HG03575 (cell line): Measurements from ENCODE around the gene CDC16.
"Not testable (repeated sequence)": the region's sequence is repeated elsewhere in the genome, so short reads cannot be mapped to it uniquely, and the experiment has no call there.

Experiments
- ATAC-seq: cut with Tn5 transposase; IDR thresholded peaks from one replicate; pipeline ENCODE4 v1.9.1; 2021; ENCODE audit not compliant: unreplicated experiment, insufficient number of reproducible peaks, low FRiP score; ENCODE audit errors: extremely low read depth

CDC16 gene

DNA sequence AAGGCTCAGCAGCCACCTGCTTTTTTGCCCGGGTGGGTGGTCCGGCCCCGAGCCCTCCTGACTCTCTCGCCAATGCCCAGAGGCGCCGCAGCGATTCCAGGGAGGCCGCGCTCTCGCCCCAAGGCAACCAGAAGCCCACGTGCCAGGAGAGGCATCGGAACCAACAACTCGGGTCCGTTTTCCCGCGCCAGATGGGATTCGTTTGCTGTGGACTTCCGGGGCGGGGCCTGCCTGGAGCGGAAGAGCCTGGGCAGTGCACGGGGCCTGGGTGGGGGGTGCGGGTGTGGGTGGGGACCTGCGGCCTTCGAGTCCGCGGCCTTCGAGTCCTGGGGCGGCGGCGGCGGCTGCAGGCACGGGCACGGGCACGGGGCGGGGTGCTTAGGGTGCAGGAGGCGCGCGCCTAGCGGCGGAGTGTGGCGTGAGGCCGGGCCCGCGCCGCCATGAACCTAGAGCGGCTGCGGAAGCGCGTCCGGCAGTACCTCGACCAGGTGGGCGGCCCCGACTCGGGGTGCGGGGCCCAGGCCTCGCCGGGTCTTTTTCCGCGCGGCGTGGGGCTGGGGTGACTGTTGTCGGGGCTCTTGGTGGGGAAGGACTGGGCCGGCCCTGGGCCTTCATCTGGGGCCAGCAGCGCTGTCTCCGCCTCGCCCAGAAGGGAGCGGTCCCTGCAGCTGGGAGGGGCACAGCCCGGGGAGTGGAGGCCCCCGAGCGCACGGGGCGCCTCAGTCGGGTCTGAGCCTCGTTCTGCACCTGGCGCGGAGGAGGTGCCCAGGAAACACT lies at the start of gene CDC16:
Gene CDC16, plus strand, starts transcription at position 253 of the 777 bp plus-strand sequence. Its CDS starts 188 bp downstream, at position 441.
- no peak for ATAC-seq

- no peak for ATAC-seq
Measured at GRCh38 chr13:114185182-114185971, 49.3 kb upstream of the CDC16 start.

- ATAC-seq: no peak
Measured at GRCh38 chr13:114194853-114195252, 39.8 kb upstream of the CDC16 start.

GRCh38 chr13:114196629-114197028 lies 38.1 kb upstream of the CDC16 start:
- ATAC-seq: no peak

GRCh38 chr13:114198556-114198955 lies 36.1 kb upstream of the CDC16 start:
- ATAC-seq: no peak

DNA sequence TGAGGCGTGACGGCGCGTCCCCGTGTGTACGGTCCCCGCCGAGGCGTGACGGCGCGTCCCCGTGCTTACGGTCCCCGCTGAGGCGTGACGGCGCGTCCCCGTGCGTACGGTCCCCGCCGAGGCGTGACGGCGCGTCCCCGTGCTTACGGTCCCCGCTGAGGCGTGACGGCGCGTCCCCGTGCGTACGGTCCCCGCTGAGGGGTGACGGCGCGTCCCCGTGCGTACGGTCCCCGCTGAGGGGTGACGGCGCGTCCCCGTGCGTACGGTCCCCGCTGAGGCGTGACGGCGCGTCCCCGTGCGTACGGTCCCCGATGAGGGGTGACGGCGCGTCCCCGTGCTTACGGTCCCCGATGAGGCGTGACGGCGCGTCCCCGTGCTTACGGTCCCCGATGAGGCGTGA lies 35.2 kb upstream of the CDC16 start:
- ATAC-seq: not testable (repeated sequence)

DNA sequence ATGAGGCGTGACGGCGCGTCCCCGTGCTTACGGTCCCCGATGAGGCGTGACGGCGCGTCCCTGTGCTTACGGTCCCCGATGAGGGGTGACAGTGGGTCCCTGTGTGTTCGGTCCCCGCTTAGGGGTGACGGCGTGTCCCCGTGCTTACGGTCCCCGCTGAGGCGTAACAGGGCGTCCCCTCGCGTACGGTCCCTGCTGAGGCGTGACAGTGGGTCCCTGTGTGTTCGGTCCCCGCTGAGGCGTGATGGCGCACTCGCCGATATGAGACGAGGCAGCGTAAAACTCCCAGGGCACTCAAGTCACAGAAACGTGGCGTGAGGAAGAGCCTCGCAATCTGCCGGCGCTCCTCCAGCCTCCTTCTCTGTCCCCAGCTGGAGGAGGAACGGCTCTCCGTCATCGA lies 34.7 kb upstream of the CDC16 start:
- no peak for ATAC-seq

- ATAC-seq: no peak
Measured at GRCh38 chr13:114200399-114200911, 34.2 kb upstream of the CDC16 start.

- ATAC-seq: no peak
Measured at GRCh38 chr13:114202581-114202980, 32.1 kb upstream of the CDC16 start.

- ATAC-seq: no peak
Measured at GRCh38 chr13:114203536-114203935, 31.2 kb upstream of the CDC16 start.

DNA sequence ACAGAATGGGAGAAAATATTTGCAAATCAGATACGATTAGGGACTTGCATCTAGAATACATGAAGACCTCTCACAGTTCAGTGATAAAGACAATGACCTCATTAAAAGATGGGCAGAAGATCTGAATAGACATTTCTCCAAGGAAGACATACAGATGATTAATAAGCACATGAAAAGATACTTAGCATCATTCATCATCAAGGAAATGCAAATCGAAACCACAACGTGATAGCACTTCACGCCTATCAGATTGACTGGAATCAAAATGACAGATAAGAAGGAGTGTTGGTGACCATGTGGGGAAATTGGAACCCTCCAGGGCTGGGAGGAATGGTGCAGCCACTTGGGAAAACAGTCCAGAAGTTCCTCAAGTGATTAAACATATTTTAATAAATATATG lies 29.8 kb upstream of the CDC16 start:
- no peak for ATAC-seq

GRCh38 chr13:114208134-114208533 lies 26.6 kb upstream of the CDC16 start:
- ATAC-seq: no peak

DNA sequence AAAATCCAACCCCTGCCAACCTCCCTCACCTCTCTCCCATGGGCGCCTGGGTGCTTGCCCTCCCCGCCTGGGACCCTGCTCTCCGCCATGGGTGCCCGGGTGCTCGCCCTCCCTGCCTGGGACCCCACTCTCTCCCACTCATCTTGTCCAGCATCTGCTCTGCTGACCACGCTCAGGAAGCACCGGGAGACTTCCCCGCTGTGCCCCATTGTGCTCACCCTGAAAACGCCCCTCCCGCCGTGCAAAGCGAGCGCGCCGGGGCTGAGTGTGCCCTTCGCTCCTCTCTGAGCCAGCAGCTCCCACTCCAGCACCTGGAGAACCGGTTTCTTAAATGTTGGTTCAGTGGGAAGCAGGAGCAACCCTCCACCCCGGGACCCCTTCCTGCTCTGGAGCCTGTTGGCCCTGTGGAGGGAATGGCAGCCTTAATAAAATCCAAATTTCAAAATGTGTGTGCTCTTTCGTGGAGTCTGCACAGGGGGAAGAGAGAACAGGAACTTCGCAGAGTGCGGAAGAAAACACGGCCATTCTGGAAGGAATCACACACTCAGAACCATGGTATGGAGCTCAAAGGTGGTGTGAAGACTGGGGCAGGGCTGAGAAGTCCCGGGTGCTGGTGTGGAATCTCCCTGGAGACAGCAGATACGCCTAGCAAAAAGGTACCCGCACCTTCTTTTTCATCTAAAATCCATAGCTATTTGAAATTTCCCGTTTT lies 23.1 kb upstream of the CDC16 start:
- ATAC-seq: no peak

GRCh38 chr13:114212158-114212495 lies 22.6 kb upstream of the CDC16 start:
- ATAC-seq: no peak

DNA sequence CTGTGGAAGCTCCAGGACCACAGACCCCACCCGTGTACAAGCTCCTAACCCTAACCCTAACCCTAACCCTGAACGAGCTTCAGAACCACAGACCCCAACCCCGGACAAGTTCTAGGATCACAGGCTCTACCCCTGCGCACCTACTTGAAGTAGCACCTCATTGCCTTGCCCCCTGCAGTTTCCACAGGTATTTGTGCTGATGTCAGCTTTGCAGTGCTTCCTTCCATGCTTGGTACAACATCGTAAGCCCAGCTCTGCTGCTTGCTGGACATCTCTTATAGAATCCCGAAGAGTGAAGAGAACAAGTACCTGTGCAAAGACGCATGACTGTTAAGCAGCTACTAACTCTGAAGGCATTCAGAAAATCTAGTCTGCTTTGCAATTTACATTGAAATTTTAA lies 20.7 kb upstream of the CDC16 start:
- no peak for ATAC-seq

DNA sequence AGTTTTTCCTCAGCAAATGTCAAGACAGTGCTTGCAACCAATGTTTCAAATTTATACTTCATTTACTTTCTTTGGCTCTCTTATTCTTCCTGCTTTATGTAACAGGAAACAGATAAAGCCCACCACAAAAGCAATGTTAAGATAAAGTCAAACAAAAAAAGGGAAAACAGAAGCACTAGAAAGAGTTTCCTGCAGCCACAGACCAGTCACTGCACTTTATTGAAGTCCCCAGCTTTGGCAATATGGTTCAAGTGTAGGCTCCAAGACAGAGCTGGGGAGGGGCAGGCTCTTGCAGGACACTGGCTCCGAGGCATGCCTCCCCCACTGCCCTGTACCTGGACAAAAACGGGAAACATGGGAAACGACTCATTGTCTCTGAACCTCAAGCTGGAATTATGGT lies 15.3 kb upstream of the CDC16 start:
- no peak for ATAC-seq

- ATAC-seq: no peak
Measured at GRCh38 chr13:114222461-114222968, 12.2 kb upstream of the CDC16 start.

DNA sequence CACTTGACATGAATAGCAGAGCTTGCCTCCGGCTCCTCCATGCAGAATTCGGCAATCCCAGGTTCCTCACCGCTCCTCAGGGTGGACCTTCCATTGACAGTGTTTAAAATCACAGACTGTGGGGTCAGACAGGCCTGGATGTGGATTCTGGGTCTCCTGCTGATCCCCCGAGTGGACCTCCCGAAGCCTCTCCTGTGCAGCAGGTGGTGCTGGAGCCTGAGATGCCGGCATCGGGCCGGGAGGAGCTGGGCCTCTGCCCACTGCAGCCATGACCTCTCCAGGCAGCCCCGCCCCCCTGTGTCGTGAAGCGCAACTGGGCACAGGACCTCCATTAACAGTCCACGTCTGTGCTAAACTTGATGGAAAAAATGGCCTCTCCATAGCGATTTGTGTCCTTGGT lies 10.5 kb upstream of the CDC16 start:
- ATAC-seq: no peak

GRCh38 chr13:114225610-114226009 lies 9.1 kb upstream of the CDC16 start:
- no peak for ATAC-seq
